Measurements from ENCODE around the gene SNX8.

Gene SNX8

GRCh38 chr7:2251381-2251780 is 62.9 kb downstream of the SNX8 start:
- DNase-seq (ENCODE audit: insufficient read length, low spot score): no peak
- no peak for FAIRE-seq

GRCh38 chr7:2249744-2250323 is 64.4 kb downstream of the SNX8 start:
- DNase-seq (ENCODE audit: insufficient read length, low spot score): no peak
- FAIRE-seq: no peak

- DNase-seq (ENCODE audit: insufficient read length, low spot score) (peak; percentile 65), FAIRE-seq (peak; percentile 93)
Observed at GRCh38 chr7:2248984-2249694, 65.1 kb downstream of the SNX8 start.

GRCh38 chr7:2247141-2247995 is 66.9 kb downstream of the SNX8 start:
- FAIRE-seq (no peak), DNase-seq (ENCODE audit: insufficient read length, low spot score) (no peak)

GRCh38 chr7:2245883-2246675 is 68.2 kb downstream of the SNX8 start:
- FAIRE-seq: no peak
- no peak for DNase-seq (ENCODE audit: insufficient read length, low spot score)

GRCh38 chr7:2244404-2244995 is 69.7 kb downstream of the SNX8 start:
- FAIRE-seq (no peak), DNase-seq (ENCODE audit: insufficient read length, low spot score) (no peak)

GRCh38 chr7:2243458-2243857 is 70.8 kb downstream of the SNX8 start:
- FAIRE-seq: no peak
- DNase-seq (ENCODE audit: insufficient read length, low spot score): no peak

GRCh38 chr7:2242541-2243429 is 71.5 kb downstream of the SNX8 start:
- DNase-seq (ENCODE audit: insufficient read length, low spot score) (no peak), FAIRE-seq (peak; percentile 75)

- DNase-seq (ENCODE audit: insufficient read length, low spot score) (peak; percentile 83), FAIRE-seq (peak; percentile 91)
Observed at GRCh38 chr7:2241580-2242540, 72.4 kb downstream of the SNX8 start, which contains the start of the genes MRM2 and NUDT1. Gene MRM2, minus strand, starts transcription at chr7:2242205. Its CDS starts 36 bp downstream, at chr7:2242169. Gene NUDT1, plus strand, starts transcription at chr7:2242226. Its CDS starts 2,349 bp downstream, at chr7:2244575.

- no peak for FAIRE-seq
Observed at GRCh38 chr7:2239242-2239641, 75.0 kb downstream of the SNX8 start.

GRCh38 chr7:2237109-2237602 is 77.1 kb downstream of the SNX8 start:
- peak; percentile 97 for FAIRE-seq
- peak; percentile 86 for DNase-seq (ENCODE audit: insufficient read length, low spot score)

More at GRCh38 chr7:2239242-2239641, 75.0 kb downstream of the SNX8 start:
- DNase-seq (ENCODE audit: insufficient read length, low spot score): no peak

GRCh38 chr7:2233926-2234325 is 80.3 kb downstream of the SNX8 start:
- DNase-seq (ENCODE audit: insufficient read length, low spot score) (no peak), FAIRE-seq (no peak)

- FAIRE-seq (no peak), DNase-seq (ENCODE audit: insufficient read length, low spot score) (peak; percentile 92)
Observed at GRCh38 chr7:2232766-2233520, 81.3 kb downstream of the SNX8 start, which contains the start of gene MAD1L1. Gene MAD1L1, minus strand, starts transcription at chr7:2232945. Its CDS starts 2,812 bp downstream, at chr7:2230133.

GRCh38 chr7:2231992-2232765 is 82.1 kb downstream of the SNX8 start:
- no peak for FAIRE-seq
- no peak for DNase-seq (ENCODE audit: insufficient read length, low spot score)

- no peak for DNase-seq (ENCODE audit: insufficient read length, low spot score)
- FAIRE-seq: no peak
Observed at GRCh38 chr7:2230882-2231281, 83.4 kb downstream of the SNX8 start.

- DNase-seq (ENCODE audit: insufficient read length, low spot score) (no peak), FAIRE-seq (no peak)
Observed at GRCh38 chr7:2230226-2230625, 84.0 kb downstream of the SNX8 start.
